ENCODE results near the gene PACS2.

Gene PACS2

GRCh38 chr14:105411985-105412770 is 97.6 kb downstream of the PACS2 start:
- no peak for DNase-seq

- no peak for DNase-seq
These were observed 98.4 kb downstream of the PACS2 start for GRCh38 chr14:105412771-105413543.

- peak in 1 of 2 experiments; percentile 62 for DNase-seq
These were observed 99.0 kb downstream of the PACS2 start for GRCh38 chr14:105413544-105413886.

- DNase-seq, result no peak
These were observed 100.2 kb downstream of the PACS2 start for GRCh38 chr14:105414456-105415371.

GRCh38 chr14:105415481-105416428 is 101.2 kb downstream of the PACS2 start:
- no peak for DNase-seq

GRCh38 chr14:105416671-105417070 is 102.1 kb downstream of the PACS2 start:
- DNase-seq, result no peak

GRCh38 chr14:105417690-105418121 is 103.2 kb downstream of the PACS2 start:
- no peak for DNase-seq

- no peak for DNase-seq
These were observed 104.0 kb downstream of the PACS2 start for GRCh38 chr14:105418269-105419194.

- DNase-seq, result peak in 1 of 2 experiments; percentile 42
These were observed 104.9 kb downstream of the PACS2 start, which contains the start of gene MTA1 for GRCh38 chr14:105419195-105420091. Gene MTA1, plus strand, starts transcription at chr14:105419827. Its CDS starts 209 bp downstream, at chr14:105420036.

GRCh38 chr14:105420101-105420973 is 105.8 kb downstream of the PACS2 start:
- DNase-seq, result no peak

GRCh38 chr14:105420974-105421674 is 106.6 kb downstream of the PACS2 start:
- DNase-seq, result no peak

- no peak for DNase-seq
These were observed 107.4 kb downstream of the PACS2 start for GRCh38 chr14:105421723-105422615.

GRCh38 chr14:105422695-105423487 is 108.3 kb downstream of the PACS2 start:
- DNase-seq, result no peak

- no peak for DNase-seq
These were observed 109.1 kb downstream of the PACS2 start for GRCh38 chr14:105423488-105424195.

- DNase-seq, result no peak
These were observed 110.3 kb downstream of the PACS2 start for GRCh38 chr14:105424861-105425260.
